COLO829 (cell line): ENCODE data around the gene ZMYM3.

Experiments used
- DNase-seq: peaks from one replicate; pipeline ENCODE4 v3.0.0; 2012; ENCODE audit warnings: low spot score

ZMYM3 gene

GRCh38 chrX:71253253-71254091 is 468 bp downstream of the ZMYM3 start:
- DNase-seq: peak; percentile 22

GRCh38 chrX:71252221-71252620 is 1.7 kb downstream of the ZMYM3 start:
- no peak for DNase-seq

GRCh38 chrX:71251466-71251973 is 2.4 kb downstream of the ZMYM3 start:
- DNase-seq: no peak

- no peak for DNase-seq
Observed at GRCh38 chrX:71250841-71251240, 3.1 kb downstream of the ZMYM3 start.

GRCh38 chrX:71245159-71245558 is 8.8 kb downstream of the ZMYM3 start:
- DNase-seq: no peak

- no peak for DNase-seq
Observed at GRCh38 chrX:71244359-71245128, 9.4 kb downstream of the ZMYM3 start.

GRCh38 chrX:71241301-71241700 is 12.6 kb downstream of the ZMYM3 start:
- no peak for DNase-seq

- DNase-seq: no peak
Observed at GRCh38 chrX:71239781-71240180, 14.2 kb downstream of the ZMYM3 start.

GRCh38 chrX:71236836-71237235 is 17.1 kb downstream of the ZMYM3 start:
- no peak for DNase-seq

- no peak for DNase-seq
Observed at GRCh38 chrX:71235482-71235881, 18.5 kb downstream of the ZMYM3 start.

- no peak for DNase-seq
Observed at GRCh38 chrX:71228063-71228642, 25.8 kb downstream of the ZMYM3 start.

GRCh38 chrX:71227370-71228062 is 26.4 kb downstream of the ZMYM3 start:
- no peak for DNase-seq

- DNase-seq: peak; percentile 15
Observed at GRCh38 chrX:71225676-71226075, 28.3 kb downstream of the ZMYM3 start.

- no peak for DNase-seq
Observed at GRCh38 chrX:71225009-71225408, 28.9 kb downstream of the ZMYM3 start.

- no peak for DNase-seq
Observed at GRCh38 chrX:71224098-71224708, 29.7 kb downstream of the ZMYM3 start.

- peak; percentile 88 for DNase-seq
Observed at GRCh38 chrX:71222929-71223328, 31.0 kb downstream of the ZMYM3 start, which contains the start of gene GJB1. Gene GJB1, plus strand, starts transcription at chrX:71223224. Its CDS starts 484 bp downstream, at chrX:71223708.

GRCh38 chrX:71221145-71221544 is 32.8 kb downstream of the ZMYM3 start:
- no peak for DNase-seq

- DNase-seq: no peak
Observed at GRCh38 chrX:71217298-71217697, 36.6 kb downstream of the ZMYM3 start.

- DNase-seq: no peak
Observed at GRCh38 chrX:71216485-71216884, 37.5 kb downstream of the ZMYM3 start.

GRCh38 chrX:71215338-71215912 is 38.5 kb downstream of the ZMYM3 start:
- no peak for DNase-seq
